Dedifferentiated amniotic fluid mesenchymal stem cell (primary cell): ENCODE data around the gene STK32B.

Source experiments
- DNase-seq: peaks from one replicate; pipeline ENCODE4 v3.0.0-alpha.2; 2016; ENCODE audit errors: extremely low spot score

Gene STK32B

DNA sequence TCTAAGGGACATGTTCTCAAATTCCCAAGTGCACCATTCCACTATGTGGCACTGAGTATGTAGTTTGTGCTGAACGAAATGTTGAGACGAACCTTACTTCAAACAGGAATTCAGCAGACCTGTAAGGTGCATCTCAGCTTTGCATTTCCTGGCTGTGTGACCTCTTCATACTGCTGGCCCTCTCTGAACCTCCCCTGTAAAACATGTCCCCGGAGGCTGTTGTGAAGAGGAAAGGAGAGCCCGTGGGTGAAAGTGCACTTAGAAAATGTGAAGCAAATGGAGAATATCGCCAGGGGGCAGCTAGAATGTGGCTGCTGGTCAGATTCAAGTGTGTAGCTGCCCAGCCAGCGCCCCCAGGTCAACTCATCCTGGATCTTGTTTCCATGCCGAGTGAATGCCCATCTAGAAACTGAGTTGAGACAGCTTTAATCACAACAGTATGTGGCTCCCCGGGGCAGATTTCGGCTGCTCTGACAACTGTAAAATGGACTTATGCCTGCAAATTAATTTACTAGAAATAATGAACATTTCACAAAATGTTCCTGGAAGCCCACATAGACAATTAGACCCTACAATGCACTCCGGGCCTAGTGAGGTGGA, 393.7 kb downstream of the STK32B start:
- DNase-seq = no peak

DNA sequence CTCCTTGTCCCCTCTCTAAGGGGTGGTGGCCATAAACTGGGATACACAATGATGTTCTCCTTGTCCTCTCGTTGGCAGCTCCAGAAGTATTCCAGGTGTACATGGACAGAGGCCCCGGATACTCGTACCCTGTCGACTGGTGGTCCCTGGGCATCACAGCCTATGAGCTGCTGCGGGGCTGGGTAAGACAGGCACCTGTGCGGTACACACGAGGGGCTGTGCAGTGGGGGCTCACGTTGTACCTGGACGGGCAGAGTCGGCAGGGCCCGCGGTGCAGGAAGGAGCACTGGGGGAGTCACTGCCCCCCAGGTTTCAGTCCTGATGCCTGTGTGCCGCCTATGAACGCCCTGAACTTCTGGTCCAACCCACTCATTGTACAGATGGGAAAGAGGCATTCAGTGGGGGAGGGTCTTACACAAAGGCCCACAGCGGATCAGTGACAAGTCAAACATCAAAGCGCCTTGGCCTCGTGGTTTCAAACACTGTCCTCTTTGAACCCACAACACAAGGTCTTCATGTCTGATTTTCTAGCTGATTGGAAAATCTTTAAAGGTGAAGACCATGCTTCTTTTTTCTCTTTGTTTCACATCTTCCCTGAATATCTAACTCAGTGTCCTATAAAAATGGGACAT, 395.4 kb downstream of the STK32B start:
- no peak for DNase-seq

- DNase-seq = no peak
Observed at GRCh38 chr4:5447755-5448154, 396.5 kb downstream of the STK32B start.

- no peak for DNase-seq
Observed at GRCh38 chr4:5448221-5448620, 396.9 kb downstream of the STK32B start.

GRCh38 chr4:5451243-5451642, 400.0 kb downstream of the STK32B start:
- DNase-seq = no peak

- no peak for DNase-seq
Observed at GRCh38 chr4:5452156-5452555, 400.9 kb downstream of the STK32B start.

GRCh38 chr4:5455003-5455585, 403.8 kb downstream of the STK32B start:
- DNase-seq = no peak

DNA sequence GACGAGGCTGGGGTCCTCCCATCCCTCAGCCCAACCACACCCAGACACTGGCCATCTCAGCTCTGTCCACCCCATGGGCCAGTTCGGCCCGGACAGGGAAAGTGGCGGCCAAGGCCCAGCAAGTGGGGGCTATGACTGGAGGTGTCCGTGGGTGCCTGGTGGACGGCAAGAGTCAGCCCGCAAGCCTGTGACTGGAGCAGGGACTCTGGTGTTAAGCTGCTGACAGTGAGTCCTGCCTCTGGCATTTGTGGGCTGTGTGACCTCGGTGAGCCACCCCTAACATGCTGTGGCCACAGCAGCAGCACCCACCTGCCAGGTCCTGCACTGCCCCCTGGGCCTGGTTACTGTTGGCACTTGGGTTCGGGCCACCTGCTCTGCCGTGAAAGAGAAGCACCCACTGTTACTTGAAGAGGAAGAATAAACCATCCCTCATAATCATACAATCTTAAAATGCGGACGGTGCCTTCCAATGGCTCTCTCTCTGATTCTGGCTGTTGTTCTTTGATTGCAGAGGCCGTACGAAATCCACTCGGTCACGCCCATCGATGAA, 405.1 kb downstream of the STK32B start:
- DNase-seq = no peak

GRCh38 chr4:5458676-5459075, 407.4 kb downstream of the STK32B start:
- DNase-seq = no peak

DNA sequence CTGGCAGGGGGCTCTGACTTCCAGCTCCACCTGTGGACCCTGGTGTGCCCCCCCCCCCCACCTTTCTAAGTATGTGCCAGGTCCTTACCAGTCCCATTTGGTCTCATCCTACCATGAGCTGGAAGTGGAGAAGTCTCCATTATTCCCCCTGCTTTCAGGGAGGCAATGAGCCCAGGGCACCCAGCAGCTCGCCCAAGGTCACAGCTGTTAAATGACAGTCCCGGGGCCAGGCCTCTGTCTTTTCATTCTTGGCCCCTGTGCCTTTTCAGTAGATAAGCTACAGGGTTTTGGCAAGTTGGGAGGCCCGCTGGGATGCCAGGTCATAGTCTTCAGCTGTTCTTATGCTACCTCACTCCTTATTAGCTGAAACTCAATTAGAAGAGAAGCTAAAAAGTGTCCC, 408.0 kb downstream of the STK32B start:
- no peak for DNase-seq

DNA sequence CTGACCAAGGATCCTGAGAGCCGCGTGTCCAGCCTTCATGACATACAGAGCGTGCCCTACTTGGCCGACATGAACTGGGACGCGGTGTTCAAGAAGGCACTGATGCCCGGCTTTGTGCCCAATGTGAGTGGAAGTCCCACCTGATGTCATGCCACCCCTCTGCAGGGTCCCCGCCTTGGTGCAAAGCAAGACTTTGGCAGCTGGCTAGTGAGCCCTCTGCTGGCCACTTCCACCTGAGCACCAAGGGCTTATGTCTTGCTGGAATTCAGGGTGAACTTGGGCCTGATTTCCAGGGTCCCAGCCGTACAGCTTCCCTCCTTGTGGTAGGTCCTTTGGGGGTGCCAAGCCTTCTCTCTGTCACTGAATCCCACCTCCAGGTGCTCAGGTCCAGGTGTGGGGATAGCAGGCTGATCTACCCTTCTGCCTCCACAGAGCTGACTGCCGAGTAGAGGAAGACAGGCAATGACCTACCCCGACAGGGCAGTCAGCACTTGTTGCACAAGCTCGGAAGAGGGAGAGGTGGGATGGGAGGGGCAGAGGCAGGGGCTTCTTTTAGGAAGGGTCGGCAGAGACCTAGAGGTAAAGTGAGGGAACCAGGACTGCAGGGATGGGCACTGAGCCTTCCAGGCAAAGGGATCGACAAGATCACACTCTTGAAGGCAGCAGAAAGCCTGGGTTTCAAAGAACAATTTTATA, 409.0 kb downstream of the STK32B start:
- no peak for DNase-seq

DNA sequence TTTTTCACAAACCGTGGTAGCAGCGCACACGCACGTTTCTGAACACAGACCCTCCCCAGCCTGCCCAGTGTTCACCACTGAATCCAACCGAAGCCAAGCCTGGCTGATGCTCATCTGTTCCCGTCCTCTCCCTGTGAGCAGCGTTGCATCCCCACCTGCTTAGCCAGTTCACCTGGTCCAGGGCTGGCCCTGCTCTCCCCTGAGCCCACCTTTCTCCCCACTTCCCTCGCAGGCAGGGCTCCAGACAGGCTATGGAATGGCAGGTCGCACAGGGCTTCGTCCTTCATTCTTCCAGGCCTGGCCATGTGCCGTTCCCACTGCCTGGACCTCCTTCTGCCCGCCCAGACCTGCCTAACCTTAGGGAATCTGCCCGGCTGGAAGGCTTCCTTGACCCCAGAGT, 410.2 kb downstream of the STK32B start:
- DNase-seq = no peak

DNA sequence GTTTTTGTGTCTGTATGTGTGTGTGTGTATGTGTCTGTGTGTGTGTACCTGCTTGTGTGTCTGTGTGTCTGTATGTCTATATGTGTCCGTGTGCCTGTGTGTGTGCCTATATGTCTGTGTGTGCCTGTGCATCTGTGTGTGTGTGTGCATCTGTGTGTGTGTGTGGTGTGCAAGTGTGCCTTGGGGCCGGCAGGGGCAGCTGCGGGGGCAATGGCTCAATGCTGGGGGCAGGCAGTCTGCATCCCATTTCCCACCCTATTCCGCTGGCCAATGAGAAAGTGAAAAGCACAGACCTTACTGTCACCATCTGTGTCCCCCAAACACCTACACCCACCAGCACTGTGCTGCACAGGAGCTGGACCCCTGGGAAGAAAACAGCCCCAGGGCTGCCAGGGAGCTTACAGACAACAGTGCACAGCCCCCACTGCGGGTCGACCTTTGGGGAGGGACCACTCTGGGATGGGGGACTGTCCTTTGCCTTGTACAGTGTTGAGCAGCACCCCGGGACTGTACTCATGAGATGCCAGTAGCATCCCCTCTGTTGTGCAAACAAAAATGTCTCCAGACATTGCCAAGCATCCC, 411.1 kb downstream of the STK32B start:
- no peak for DNase-seq

DNA sequence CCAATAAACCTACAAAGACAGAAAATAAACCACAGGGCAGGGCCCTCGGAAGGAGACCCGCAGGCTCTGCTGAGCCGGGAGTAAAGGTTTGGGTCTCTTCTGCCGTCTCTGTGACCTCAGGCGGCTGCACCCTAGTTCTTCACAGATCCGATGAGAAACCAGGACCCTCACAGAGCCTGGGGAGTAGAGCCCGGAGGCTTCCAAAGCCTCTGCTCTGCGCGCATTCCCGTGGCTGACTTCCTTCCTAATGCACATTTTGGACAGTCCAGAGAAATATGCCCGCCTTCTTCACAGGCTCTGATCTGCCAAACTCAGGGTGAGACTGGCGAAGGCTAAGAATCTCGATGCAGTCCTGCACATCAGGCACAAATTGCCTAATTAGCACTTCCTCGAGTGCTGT, 411.6 kb downstream of the STK32B start:
- DNase-seq = no peak

DNA sequence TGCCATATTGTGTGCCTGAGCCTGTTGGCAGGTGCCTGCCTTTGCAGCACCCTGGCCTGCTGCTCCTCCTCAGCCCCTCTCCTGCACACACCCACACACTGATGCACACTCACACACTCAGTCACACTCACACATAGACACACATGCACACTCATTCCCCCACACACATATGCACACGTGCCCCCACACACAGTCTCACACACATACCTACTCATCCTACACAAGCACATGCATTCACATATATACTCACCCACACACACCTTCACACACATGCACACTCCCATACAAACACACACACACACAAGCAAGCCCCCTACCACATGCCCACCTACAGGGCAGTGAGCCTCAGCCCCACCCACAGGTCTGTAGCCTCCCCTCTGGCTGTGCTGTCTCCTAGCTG, 412.1 kb downstream of the STK32B start:
- no peak for DNase-seq

GRCh38 chr4:5463936-5464650, 412.8 kb downstream of the STK32B start:
- no peak for DNase-seq

GRCh38 chr4:5465529-5465928, 414.2 kb downstream of the STK32B start:
- no peak for DNase-seq

- DNase-seq = no peak
Observed at GRCh38 chr4:5465956-5466355, 414.7 kb downstream of the STK32B start.

DNA sequence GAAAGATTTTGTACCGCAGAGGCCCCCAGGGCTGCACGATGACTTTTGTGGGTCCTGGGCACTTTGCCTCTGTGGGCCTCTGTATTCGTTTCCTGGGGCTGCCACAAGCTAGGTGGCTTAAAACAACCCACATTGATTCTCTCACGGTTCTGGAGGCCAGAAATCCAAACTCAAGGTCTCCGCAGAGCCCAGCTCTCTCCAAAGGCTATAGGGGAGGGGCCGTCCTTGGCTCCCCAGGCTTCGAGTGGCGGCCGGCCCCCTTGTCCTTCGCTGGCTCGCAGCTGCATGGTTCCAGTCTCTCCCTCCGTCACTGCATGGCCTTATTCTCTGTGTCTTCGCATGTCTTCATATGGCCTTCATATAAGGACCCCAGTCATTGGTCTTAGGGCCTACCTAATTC, 415.8 kb downstream of the STK32B start:
- no peak for DNase-seq

DNA sequence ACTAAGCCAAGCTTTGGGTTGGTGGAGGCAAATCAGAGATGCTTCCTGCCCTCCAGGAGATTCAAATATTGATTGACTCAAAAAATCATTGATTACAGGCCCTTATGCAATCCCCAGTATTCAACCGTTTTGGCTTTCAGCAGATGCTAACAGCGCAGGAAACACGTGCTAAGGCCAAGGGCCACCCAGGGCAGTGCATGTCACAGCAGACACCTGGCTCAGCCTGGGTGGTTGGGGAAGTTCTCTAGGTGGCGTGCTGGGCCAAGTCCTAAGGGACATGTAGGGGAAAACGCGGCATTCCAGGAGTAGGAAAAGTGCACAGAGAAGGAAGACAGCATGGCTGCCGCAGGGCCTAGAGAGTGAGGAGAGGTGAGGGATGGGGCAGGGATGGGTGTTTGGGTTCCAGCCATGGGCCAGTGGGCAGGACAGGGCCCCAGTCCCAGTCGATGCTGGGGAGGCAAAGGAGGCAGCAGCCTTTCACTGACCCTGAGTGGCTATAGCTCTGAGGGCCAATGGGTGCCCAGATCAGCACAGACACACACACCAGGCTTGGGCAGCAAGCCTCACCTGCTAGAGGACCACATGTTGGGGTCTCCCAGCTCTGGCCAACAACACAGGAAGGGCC, 418.0 kb downstream of the STK32B start:
- no peak for DNase-seq

- DNase-seq = no peak
Observed at GRCh38 chr4:5469861-5470260, 418.6 kb downstream of the STK32B start.
